ENCODE measurements around the gene C1orf146. TPM values are rescaled to one million over a fixed set of nuclear protein-coding genes. Genes with fewer than 3 reads are reported as not detected.

Gene C1orf146
- total RNA-seq, 1 donor from 2014 or later, result not detected

- peaks cover 19% of the 10 kb centered on the region for H3K36me3 ChIP-seq
- H3K36me3 Mint-ChIP-seq, result peaks cover 27% of the 10 kb centered on the region
These were observed 73.8 kb downstream of the C1orf146 start for GRCh38 chr1:92291372-92291999.

More at GRCh38 chr1:92291372-92291999, 73.8 kb downstream of the C1orf146 start:
- H3K4me3 ChIP-seq, result no peak overlapping the region
- no peak overlapping the region for H2AFZ ChIP-seq (replicated peaks)
- H3F3A ChIP-seq (ENCODE audit: low read depth), result peaks cover 5% of the 10 kb centered on the region
- H3K9me3 ChIP-seq (ENCODE audit: low read depth), result no peaks in the 10 kb centered on the region
- Mint-ChIP-seq H3K27me3 (ENCODE audit: insufficient read depth, low read depth) (peaks cover 2% of the 10 kb centered on the region), H3K9me3 (no peaks in the 10 kb centered on the region), H3K4me3 (no peak overlapping the region), H3K27ac (no peak overlapping the region), H3K4me1 (no peaks in the 10 kb centered on the region)
- no peak overlapping the region for H3K27ac ChIP-seq
- no peak overlapping the region for H3K9ac ChIP-seq
- H3K27me3 ChIP-seq, result no peaks in the 10 kb centered on the region
- H3K79me2 ChIP-seq (ENCODE audit: low read depth), result peaks cover 12% of the 10 kb centered on the region
- TF ChIP-seq CTCF (IDR thresholded peaks at IDR 0.05), result peak; percentile 76
- TF ChIP-seq EZH2phosphoT487 (IDR thresholded peaks at IDR 0.05), result no peak
- no peak for TF ChIP-seq EZH2 (IDR thresholded peaks at IDR 0.05)
- no peaks in the 10 kb centered on the region for H4K20me1 ChIP-seq (ENCODE audit: low read depth)
- DNase-seq (ENCODE audit: low spot score), result peak; percentile 64
- no peak overlapping the region for H3K4me2 ChIP-seq
- H3K4me1 ChIP-seq, result no peaks in the 10 kb centered on the region

Other genes with a start within 250 kb of the C1orf146 start
- 0.53 and 0.62 TPM in 2 replicates for gene EPHX4, start 187.9 kb upstream of the C1orf146 start, total RNA-seq (ENCODE audit: low replicate concordance)
- not detected in 2 replicates for gene SETSIP, start 142.5 kb upstream of the C1orf146 start, total RNA-seq (ENCODE audit: low replicate concordance)
- 9.6 and 14.3 TPM in 2 replicates for gene BTBD8, start 137.6 kb upstream of the C1orf146 start, total RNA-seq (ENCODE audit: low replicate concordance)
- gene GLMN, start 81.1 kb downstream of the C1orf146 start, total RNA-seq (ENCODE audit: low replicate concordance), result 33.2 and 44.4 TPM in 2 replicates
- 14.2 and 36.3 TPM in 2 replicates for gene RPAP2, start 81.1 kb downstream of the C1orf146 start, total RNA-seq (ENCODE audit: low replicate concordance)